Panc1 (cell line): Measurements from ENCODE around the gene RMI1. TPM values are rescaled to one million over a fixed set of nuclear protein-coding genes. Genes with fewer than 3 reads are reported as not detected.
"Not testable (repeated sequence)": the region's sequence is repeated elsewhere in the genome, so short reads cannot be mapped to it uniquely, and the experiment has no call there.

Experiments used
- ATAC-seq: fragments of 200-7000 bp; cut with Tn5 transposase; 2 replicates; pipeline ENCODE4 v1.9.1; 2020; ENCODE audit warnings: mild to moderate bottlenecking, moderate library complexity
- BruUV-seq: library from RNA; stranded (reverse); fragments of 400-500 nt; replicated peaks from 2 replicates; lab custom pipeline; 2021; lab: Mats Ljungman, UMichigan
- CTCF ChIA-PET: fragments of 300-600 bp; sonication (Branson Sonifier 250); formaldehyde crosslinking; loops from one replicate; lab custom pipeline; 2022; ENCODE audit warnings: antibody characterized with exemption; lab: Charles Lee
- POLR2A ChIA-PET: fragments of 300-600 bp; sonication (Branson Sonifier 250); formaldehyde crosslinking; loops from one replicate; lab custom pipeline; 2022; ENCODE audit warnings: antibody characterized with exemption; lab: Charles Lee
- DNase-seq: peaks from one replicate; pipeline ENCODE4 v3.0.0-alpha.2; 2010; ENCODE audit warnings: low read depth, low spot score
- H3K27ac ChIP-seq: 2 replicates; pipeline ENCODE4 v1.5.1; 2011; ENCODE audit warnings: mild to moderate bottlenecking, low read length, inconsistent platforms
- H3K27me3 ChIP-seq: fragments of 200-500 bp; sonication (Bioruptor generic); 2 replicates; pipeline ENCODE4 v1.6.0; 2014; ENCODE audit warnings: low read length, inconsistent platforms; ENCODE audit not compliant: control insufficient read depth, insufficient read depth
- H3K36me3 ChIP-seq: fragments of 200-500 bp; sonication (Bioruptor generic); 2 replicates; pipeline ENCODE4 v1.5.1; 2014; ENCODE audit warnings: inconsistent platforms, mild to moderate bottlenecking, low read length, moderate library complexity; ENCODE audit not compliant: control insufficient read depth, insufficient read depth
- H3K4me1 ChIP-seq: 2 replicates; pipeline ENCODE4 v1.5.1; 2011; ENCODE audit warnings: inconsistent platforms, mild to moderate bottlenecking, low read length, moderate library complexity; ENCODE audit not compliant: control insufficient read depth, insufficient read depth
- H3K4me3 ChIP-seq, 2 experiments: 2 replicates each; pipeline ENCODE4 v1.5.1; 2011 to 2012; ENCODE audit warnings: low read depth in 2 of 2, low read length in 2 of 2, mild to moderate bottlenecking in 2 of 2, inconsistent platforms in 1 of 2, moderate library complexity in 1 of 2
- H3K9me3 ChIP-seq: fragments of 200-500 bp; sonication (Bioruptor generic); 2 replicates; pipeline ENCODE4 v1.5.1; 2014; ENCODE audit warnings: low read depth, mild to moderate bottlenecking, inconsistent platforms, low read length, moderate library complexity; ENCODE audit not compliant: control insufficient read depth, insufficient read depth
- POLR2AphosphoS5 ChIP-seq: IDR thresholded peaks from 2 replicates; pipeline ENCODE4 v1.6.1; 2012; ENCODE audit warnings: mild to moderate bottlenecking, low read depth, low read length, moderate library complexity
- SIN3A ChIP-seq: IDR thresholded peaks from 2 replicates; pipeline ENCODE4 v1.6.1; 2012; ENCODE audit warnings: low read depth, mild to moderate bottlenecking, low read length, moderate library complexity, borderline replicate concordance; ENCODE audit not compliant: insufficient read depth
- TCF7L2 ChIP-seq: IDR thresholded peaks from 2 replicates; pipeline ENCODE4 v1.6.1; 2011; ENCODE audit warnings: mild to moderate bottlenecking, low read depth, low read length, inconsistent platforms
- in situ Hi-C: cut with HindIII; loops from 2 replicates; pipeline ENCODE4 v1.10.0; 2016; ENCODE audit warnings: low sequenced_read_pairs, low pct_unique_long_range_greater_than_20kb
- intact Hi-C: fragments of 100-400 bp; cut with micrococcal nuclease; formaldehyde crosslinking; loops from one replicate; pipeline ENCODE4 v1.10.0; 2022; ENCODE audit not compliant: unreplicated experiment
- total RNA-seq: library from RNA; stranded (reverse); gene quantifications from one replicate; pipeline ENCODE4 v1.2.1, GENCODE V29; 2021; ENCODE audit not compliant: unreplicated experiment
- TF ChIP-seq, protein P1 (sequence below), 2 experiments: IDR thresholded peaks; 2 replicates each; pipeline ENCODE4 v1.6.1; 2011 to 2012; ENCODE audit warnings: low read depth in 2 of 2, control low read depth in 1 of 2, low read length in 1 of 2, mild to moderate bottlenecking in 1 of 2, moderate library complexity in 1 of 2; ENCODE audit not compliant: insufficient read depth in 1 of 2
- TF ChIP-seq, protein P2 (sequence below): fragments of 450-650 bp; IDR thresholded peaks from 2 replicates; pipeline ENCODE4 v1.5.1; 2017; ENCODE audit warnings: mild to moderate bottlenecking

Gene RMI1
- total RNA-seq, 1 experiment from 2014 or later = 14.6 TPM

- BruUV-seq = no TSS peak
- TF ChIP-seq, protein P1, sequence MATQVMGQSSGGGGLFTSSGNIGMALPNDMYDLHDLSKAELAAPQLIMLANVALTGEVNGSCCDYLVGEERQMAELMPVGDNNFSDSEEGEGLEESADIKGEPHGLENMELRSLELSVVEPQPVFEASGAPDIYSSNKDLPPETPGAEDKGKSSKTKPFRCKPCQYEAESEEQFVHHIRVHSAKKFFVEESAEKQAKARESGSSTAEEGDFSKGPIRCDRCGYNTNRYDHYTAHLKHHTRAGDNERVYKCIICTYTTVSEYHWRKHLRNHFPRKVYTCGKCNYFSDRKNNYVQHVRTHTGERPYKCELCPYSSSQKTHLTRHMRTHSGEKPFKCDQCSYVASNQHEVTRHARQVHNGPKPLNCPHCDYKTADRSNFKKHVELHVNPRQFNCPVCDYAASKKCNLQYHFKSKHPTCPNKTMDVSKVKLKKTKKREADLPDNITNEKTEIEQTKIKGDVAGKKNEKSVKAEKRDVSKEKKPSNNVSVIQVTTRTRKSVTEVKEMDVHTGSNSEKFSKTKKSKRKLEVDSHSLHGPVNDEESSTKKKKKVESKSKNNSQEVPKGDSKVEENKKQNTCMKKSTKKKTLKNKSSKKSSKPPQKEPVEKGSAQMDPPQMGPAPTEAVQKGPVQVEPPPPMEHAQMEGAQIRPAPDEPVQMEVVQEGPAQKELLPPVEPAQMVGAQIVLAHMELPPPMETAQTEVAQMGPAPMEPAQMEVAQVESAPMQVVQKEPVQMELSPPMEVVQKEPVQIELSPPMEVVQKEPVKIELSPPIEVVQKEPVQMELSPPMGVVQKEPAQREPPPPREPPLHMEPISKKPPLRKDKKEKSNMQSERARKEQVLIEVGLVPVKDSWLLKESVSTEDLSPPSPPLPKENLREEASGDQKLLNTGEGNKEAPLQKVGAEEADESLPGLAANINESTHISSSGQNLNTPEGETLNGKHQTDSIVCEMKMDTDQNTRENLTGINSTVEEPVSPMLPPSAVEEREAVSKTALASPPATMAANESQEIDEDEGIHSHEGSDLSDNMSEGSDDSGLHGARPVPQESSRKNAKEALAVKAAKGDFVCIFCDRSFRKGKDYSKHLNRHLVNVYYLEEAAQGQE (IDR thresholded peaks at IDR 0.05; ENCODE audit: insufficient read depth in 1 of 2, low read depth in 2 of 2, low read length in 1 of 2) = no peak
- TF ChIP-seq SIN3A = no peak
- TF ChIP-seq TCF7L2 = no peak
- TF ChIP-seq, protein P2, sequence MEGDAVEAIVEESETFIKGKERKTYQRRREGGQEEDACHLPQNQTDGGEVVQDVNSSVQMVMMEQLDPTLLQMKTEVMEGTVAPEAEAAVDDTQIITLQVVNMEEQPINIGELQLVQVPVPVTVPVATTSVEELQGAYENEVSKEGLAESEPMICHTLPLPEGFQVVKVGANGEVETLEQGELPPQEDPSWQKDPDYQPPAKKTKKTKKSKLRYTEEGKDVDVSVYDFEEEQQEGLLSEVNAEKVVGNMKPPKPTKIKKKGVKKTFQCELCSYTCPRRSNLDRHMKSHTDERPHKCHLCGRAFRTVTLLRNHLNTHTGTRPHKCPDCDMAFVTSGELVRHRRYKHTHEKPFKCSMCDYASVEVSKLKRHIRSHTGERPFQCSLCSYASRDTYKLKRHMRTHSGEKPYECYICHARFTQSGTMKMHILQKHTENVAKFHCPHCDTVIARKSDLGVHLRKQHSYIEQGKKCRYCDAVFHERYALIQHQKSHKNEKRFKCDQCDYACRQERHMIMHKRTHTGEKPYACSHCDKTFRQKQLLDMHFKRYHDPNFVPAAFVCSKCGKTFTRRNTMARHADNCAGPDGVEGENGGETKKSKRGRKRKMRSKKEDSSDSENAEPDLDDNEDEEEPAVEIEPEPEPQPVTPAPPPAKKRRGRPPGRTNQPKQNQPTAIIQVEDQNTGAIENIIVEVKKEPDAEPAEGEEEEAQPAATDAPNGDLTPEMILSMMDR = peak; percentile 68
- TF ChIP-seq POLR2AphosphoS5 = no peak
- Histone ChIP-seq H3K9me3 (no peaks in the 10 kb centered on the region), H3K27ac (no peak overlapping the region), H3K36me3 (peaks cover 2% of the 10 kb centered on the region; the same call in 1 of the 2 replicates), H3K4me1 (no peaks in the 10 kb centered on the region), H3K4me3 (no peak overlapping the region), H3K27me3 (no peaks in the 10 kb centered on the region)
- ChIA-PET POLR2A (no interaction called here), CTCF (no interaction called here)
- intact Hi-C loops = loop anchor here (2.0 to 5.0 kb wide), 3 partner anchors 234 to 379 kb away; no protein-coding TSS in a partner anchor
- ATAC-seq = peak; percentile 81
- in situ Hi-C loops = no loop called here
- no peak for DNase-seq
These were observed 42.6 kb upstream of the RMI1 start for GRCh38 chr9:83937861-83938455.

GRCh38 chr9:83940590-83941303, 39.9 kb upstream of the RMI1 start:
- H3K27me3 ChIP-seq = no peaks in the 10 kb centered on the region
- intact Hi-C loops (no loop called here), in situ Hi-C loops (no loop called here)
- TF ChIP-seq, protein P2 = no peak
- TF ChIP-seq POLR2AphosphoS5 (no peak), TCF7L2 (no peak), SIN3A (no peak)
- TF ChIP-seq, protein P1 (IDR thresholded peaks at IDR 0.05; ENCODE audit: insufficient read depth in 1 of 2, low read depth in 2 of 2, low read length in 1 of 2) = no peak
- H3K36me3 ChIP-seq = peaks cover 2% of the 10 kb centered on the region; the same call in 1 of the 2 replicates
- no peak overlapping the region for H3K4me3 ChIP-seq
- no TSS peak for BruUV-seq
- CTCF ChIA-PET = no interaction called here
- no peaks in the 10 kb centered on the region for H3K4me1 ChIP-seq
- ATAC-seq (no peak), DNase-seq (no peak)
- no peaks in the 10 kb centered on the region for H3K9me3 ChIP-seq
- POLR2A ChIA-PET = no interaction called here
- H3K27ac ChIP-seq = no peak overlapping the region

GRCh38 chr9:83948096-83948495, 32.5 kb upstream of the RMI1 start:
- POLR2A ChIA-PET = interaction anchor here (0.6 kb wide), 1 partner anchor 337 kb away, joined by 3 read pairs; no protein-coding TSS in a partner anchor
- in situ Hi-C loops, DNase-seq, H3K4me3 ChIP-seq, H3K36me3 ChIP-seq, BruUV-seq, H3K4me1 ChIP-seq, H3K9me3 ChIP-seq, H3K27ac ChIP-seq, CTCF ChIA-PET, intact Hi-C loops, H3K27me3 ChIP-seq, ATAC-seq: not testable (repeated sequence)
